ENCODE results near the gene ZNF608.

The ZNF608 gene

GRCh38 chr5:124697933-124698591 is 48.4 kb downstream of the ZNF608 start:
- DNase-seq (ENCODE audit: extremely low read depth, low read depth) = no peak
- TF ChIP-seq CTCF (IDR thresholded peaks at IDR 0.05; ENCODE audit: low read depth, low read length) = no peak

- DNase-seq (ENCODE audit: extremely low read depth, low read depth) = no peak
- TF ChIP-seq CTCF (IDR thresholded peaks at IDR 0.05; ENCODE audit: low read depth, low read length) = no peak
Observed at GRCh38 chr5:124697501-124697900, 48.9 kb downstream of the ZNF608 start.

GRCh38 chr5:124696898-124697297 is 49.5 kb downstream of the ZNF608 start:
- no peak for DNase-seq (ENCODE audit: extremely low read depth, low read depth)
- no peak for TF ChIP-seq CTCF (IDR thresholded peaks at IDR 0.05; ENCODE audit: low read depth, low read length)
